Mesodermal cell (in vitro differentiated cells): ENCODE results near the gene AARS2.

ENCODE experiments used
- H3K27ac ChIP-seq: 2 replicates; pipeline ENCODE4 v1.7.0; 2013; ENCODE audit warnings: mild to moderate bottlenecking, low read depth, low read length, moderate library complexity; ENCODE audit not compliant: severe bottlenecking
- H3K36me3 ChIP-seq: 2 replicates; pipeline ENCODE4 v1.7.1; 2013; ENCODE audit warnings: mild to moderate bottlenecking, low read length, moderate library complexity; ENCODE audit not compliant: control insufficient read depth, insufficient read depth
- H3K4me1 ChIP-seq: one replicate; pipeline ENCODE4 v1.7.1; 2013; ENCODE audit warnings: mild to moderate bottlenecking, low read length; ENCODE audit not compliant: insufficient read depth, control insufficient read depth, poor library complexity, severe bottlenecking
- H3K4me3 ChIP-seq: 2 replicates; pipeline ENCODE4 v1.7.0; 2013; ENCODE audit warnings: low read length, control low read depth, mild to moderate bottlenecking; ENCODE audit not compliant: insufficient read depth, poor library complexity, severe bottlenecking; ENCODE audit errors: extremely low read depth
- H3K9me3 ChIP-seq: 2 replicates; pipeline ENCODE4 v1.7.1; 2013; ENCODE audit warnings: mild to moderate bottlenecking, low read length, moderate library complexity; ENCODE audit not compliant: control insufficient read depth
- WGBS, 2 experiments: methylation state at CpG; one replicate each; pipeline ENCODE4 v1.1.5; 2013; ENCODE audit warnings: missing lambda C conversion rate in 2 of 2; ENCODE audit not compliant: insufficient coverage in 2 of 2; 5-methylcytosine and 5-hydroxymethylcytosine counted together

The AARS2 gene

DNA sequence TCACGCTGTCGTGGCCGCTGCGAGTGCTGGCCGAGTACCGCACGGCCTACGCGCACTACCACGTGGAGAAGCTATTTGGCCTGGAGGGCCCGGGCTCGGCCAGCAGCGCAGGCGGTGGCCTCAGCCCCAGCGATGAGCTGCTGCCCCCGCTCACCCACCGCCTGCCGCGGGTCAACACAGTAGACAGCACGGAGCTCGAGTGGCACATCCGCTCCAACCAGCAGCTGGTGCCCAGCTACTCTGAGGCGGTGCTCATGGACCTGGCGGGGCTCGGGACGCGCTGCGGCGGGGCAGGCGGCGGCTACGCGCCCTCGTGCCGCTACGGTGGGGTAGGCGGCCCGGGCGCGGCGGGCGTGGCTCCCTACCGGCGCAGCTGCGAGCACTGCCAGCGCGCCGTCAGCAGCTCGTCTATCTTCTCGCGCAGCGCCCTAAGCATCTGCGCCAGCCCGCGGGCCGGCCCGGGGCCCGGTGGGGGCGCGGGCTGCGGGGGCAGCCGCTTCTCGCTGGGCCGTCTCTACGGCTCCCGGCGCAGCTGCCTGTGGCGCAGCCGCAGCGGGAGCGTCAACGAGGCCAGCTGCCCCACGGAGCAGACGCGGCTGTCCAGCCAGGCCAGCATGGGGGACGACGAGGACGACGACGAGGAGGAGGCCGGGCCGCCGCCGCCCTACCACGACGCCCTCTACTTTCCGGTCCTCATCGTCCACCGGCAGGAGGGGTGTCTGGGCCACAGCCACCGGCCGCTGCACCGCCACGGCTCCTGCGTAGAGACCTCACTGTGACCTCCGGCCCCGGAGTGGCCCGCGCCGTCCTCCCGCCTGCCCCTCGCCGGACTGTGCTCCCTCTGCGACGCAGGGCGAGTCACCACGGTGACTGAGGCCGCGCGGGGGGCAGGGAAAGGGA, 37.1 kb downstream of the AARS2 start:
- no peak overlapping the region for H3K27ac ChIP-seq
- H3K36me3 ChIP-seq: no peaks in the 10 kb centered on the region
- 23 to 25% methylated on average over 75 to 87 of the region's 109 CpGs for WGBS, 2 experiments
- peak overlapping the region; percentile 14 for H3K4me3 ChIP-seq
- no peaks in the 10 kb centered on the region for H3K4me1 ChIP-seq
- no peaks in the 10 kb centered on the region for H3K9me3 ChIP-seq

GRCh38 chr6:44275271-44275748, 37.8 kb downstream of the AARS2 start:
- Histone ChIP-seq H3K27ac (no peak overlapping the region), H3K4me1 (no peaks in the 10 kb centered on the region), H3K36me3 (no peaks in the 10 kb centered on the region), H3K9me3 (no peaks in the 10 kb centered on the region), H3K4me3 (no peak overlapping the region)
- 95 to 96% methylated on average over 52 to 59 of the region's 59 CpGs for WGBS, 2 experiments

DNA sequence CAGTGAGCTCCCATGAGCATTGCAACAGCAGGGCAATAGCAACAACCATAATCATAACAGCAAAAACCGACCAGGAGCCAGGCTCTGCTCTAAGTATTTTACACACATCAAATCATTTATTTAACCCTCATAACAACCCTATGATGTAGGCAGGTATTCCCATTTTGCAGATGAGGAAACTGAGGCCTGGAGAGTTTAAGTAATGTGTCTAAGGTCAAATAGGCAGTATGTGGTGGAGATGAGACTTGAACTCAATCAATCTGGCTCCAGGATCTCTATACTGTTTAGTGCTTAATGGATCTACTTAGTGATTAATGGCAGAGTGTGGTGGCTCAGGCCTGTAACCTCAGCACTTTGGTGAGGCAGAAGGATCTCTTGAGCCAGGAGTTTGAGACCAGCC, 39.5 kb downstream of the AARS2 start:
- no peak overlapping the region for H3K4me3 ChIP-seq
- peaks cover under 1% of the 10 kb centered on the region for H3K4me1 ChIP-seq
- no peak overlapping the region for H3K27ac ChIP-seq
- no peaks in the 10 kb centered on the region for H3K9me3 ChIP-seq
- WGBS, 2 experiments: no CpG with 5 or more reads among the region's 1 CpG
- H3K36me3 ChIP-seq: no peaks in the 10 kb centered on the region

GRCh38 chr6:44272999-44273566, 40.1 kb downstream of the AARS2 start:
- H3K9me3 ChIP-seq: no peaks in the 10 kb centered on the region
- H3K4me1 ChIP-seq: peaks cover 6% of the 10 kb centered on the region
- H3K36me3 ChIP-seq: no peaks in the 10 kb centered on the region
- no peak overlapping the region for H3K4me3 ChIP-seq
- H3K27ac ChIP-seq: no peak overlapping the region
- 85 to 92% methylated on average over 20 to 22 of the region's 23 CpGs for WGBS, 2 experiments

GRCh38 chr6:44272529-44272928, 40.6 kb downstream of the AARS2 start:
- H3K27ac ChIP-seq: no peak overlapping the region
- H3K4me1 ChIP-seq: peaks cover 7% of the 10 kb centered on the region
- no peak overlapping the region for H3K4me3 ChIP-seq
- 78 to 92% methylated on average over 3 of the region's 3 CpGs for WGBS, 2 experiments
- H3K36me3 ChIP-seq: no peaks in the 10 kb centered on the region
- no peaks in the 10 kb centered on the region for H3K9me3 ChIP-seq

- Histone ChIP-seq H3K4me1 (peaks cover 7% of the 10 kb centered on the region), H3K36me3 (no peaks in the 10 kb centered on the region), H3K9me3 (no peaks in the 10 kb centered on the region), H3K4me3 (no peak overlapping the region), H3K27ac (no peak overlapping the region)
- 40 to 86% methylated on average over 1 to 2 of the region's 3 CpGs for WGBS, 2 experiments
These were observed 41.2 kb downstream of the AARS2 start for GRCh38 chr6:44271914-44272313.

- Histone ChIP-seq H3K4me1 (peaks cover 7% of the 10 kb centered on the region), H3K36me3 (no peaks in the 10 kb centered on the region), H3K27ac (no peak overlapping the region), H3K9me3 (no peaks in the 10 kb centered on the region), H3K4me3 (no peak overlapping the region)
- 85 to 91% methylated on average over 6 of the region's 6 CpGs for WGBS, 2 experiments
These were observed 41.8 kb downstream of the AARS2 start for GRCh38 chr6:44271406-44271723.

DNA sequence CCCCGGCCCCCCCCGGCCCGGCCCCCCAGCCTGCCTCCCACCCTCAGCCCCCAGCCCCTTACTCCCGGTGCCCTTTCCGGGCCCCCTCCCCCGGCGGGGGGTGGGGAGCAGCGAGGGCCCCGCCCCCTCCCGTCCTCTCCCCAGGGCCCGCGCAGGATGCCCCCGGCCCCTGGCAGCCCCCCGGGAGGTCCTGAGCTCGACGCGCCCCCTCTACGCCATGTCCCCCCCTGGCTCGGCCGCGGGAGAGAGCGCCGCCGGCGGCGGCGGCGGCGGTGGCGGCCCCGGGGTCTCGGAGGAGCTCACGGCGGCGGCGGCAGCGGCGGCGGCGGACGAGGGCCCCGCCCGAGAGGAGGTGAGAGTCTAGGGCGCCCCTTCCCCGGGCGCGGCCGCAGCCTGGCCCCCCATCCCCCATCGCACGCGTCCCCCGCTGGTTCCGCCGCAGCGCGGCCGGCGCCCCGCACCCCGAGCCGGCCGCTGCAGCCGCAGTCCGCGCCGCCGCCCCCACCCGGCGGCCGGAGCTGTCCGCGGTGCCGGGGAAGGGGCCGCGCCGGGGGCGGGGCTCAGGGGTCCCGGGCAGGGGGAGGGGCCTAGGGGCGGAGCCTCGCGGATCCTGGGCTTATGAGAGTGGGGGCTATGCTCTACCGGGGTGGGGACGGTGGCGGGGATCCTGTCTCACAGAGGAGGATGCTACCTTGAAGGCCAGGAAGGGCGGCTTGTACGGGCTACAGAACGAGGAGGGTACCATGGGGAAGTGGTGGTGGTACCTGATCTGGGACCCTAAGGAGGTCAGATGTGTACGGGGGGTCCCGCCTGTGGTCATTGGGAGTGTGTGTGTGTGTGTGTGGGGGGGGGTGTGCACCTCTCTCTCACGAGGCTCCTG, 42.4 kb downstream of the AARS2 start:
- peaks cover 7% of the 10 kb centered on the region for H3K4me1 ChIP-seq
- H3K27ac ChIP-seq: no peak overlapping the region
- peak overlapping the region; percentile 19 for H3K4me3 ChIP-seq
- no peaks in the 10 kb centered on the region for H3K9me3 ChIP-seq
- H3K36me3 ChIP-seq: no peaks in the 10 kb centered on the region
- 0 to 6% methylated on average over 24 to 30 of the region's 90 CpGs for WGBS, 2 experiments

DNA sequence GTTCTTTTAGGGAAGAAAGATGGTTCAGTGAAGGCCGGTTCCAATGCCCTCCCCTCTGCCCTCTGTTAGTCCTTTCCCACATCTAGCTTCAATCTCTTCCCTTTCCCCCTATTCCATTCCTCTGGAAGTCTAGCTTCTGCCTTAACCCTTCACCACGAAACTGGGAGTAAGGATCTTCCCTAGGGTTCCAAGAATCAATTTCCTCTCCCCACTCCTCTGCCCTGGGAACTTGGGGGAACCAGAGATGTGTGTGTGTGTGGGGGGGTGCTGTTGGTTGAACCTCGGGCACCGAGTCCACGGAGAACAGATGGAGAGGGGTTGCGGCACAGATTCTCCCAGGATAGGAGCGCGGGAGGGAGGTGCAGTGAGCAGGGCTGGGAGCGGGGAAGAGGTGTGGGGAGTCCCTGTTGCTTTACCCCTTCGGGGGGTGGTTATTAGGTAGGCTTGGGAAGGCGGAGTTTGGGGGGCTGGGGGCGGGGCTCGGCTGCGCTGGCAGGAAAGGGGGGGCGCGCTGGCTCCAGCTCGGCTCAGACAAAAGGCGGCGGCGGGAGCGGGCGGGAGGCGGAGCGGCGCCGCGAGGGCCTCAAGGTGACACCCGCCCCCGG, 43.1 kb downstream of the AARS2 start, which contains the start of gene TMEM151B:
TMEM151B (plus strand) TSS at position 530 of the 605 bp plus-strand sequence. CDS start 293 bp downstream, outside the sequence.
- peak within 1 kb of the TSS; percentile 19 for H3K4me3 ChIP-seq
- no peaks in the 10 kb centered on the region for H3K36me3 ChIP-seq
- no peaks in the 10 kb centered on the region for H3K9me3 ChIP-seq
- H3K4me1 ChIP-seq: peaks cover 7% of the 10 kb centered on the region
- no peak within 1 kb of the TSS for H3K27ac ChIP-seq
- WGBS, 2 experiments: 14 to 18% methylated on average over 5 to 6 of the region's 29 CpGs

- Histone ChIP-seq H3K4me1 (peaks cover 9% of the 10 kb centered on the region), H3K4me3 (no peak overlapping the region), H3K36me3 (no peaks in the 10 kb centered on the region), H3K9me3 (no peaks in the 10 kb centered on the region), H3K27ac (no peak overlapping the region)
- no CpG with 5 or more reads among the region's 1 CpG for WGBS, 2 experiments
These were observed 43.8 kb downstream of the AARS2 start for GRCh38 chr6:44269178-44269920.
